ENCODE results near the gene PTPN5. TPM values are rescaled to one million over a fixed set of nuclear protein-coding genes. Genes with fewer than 3 reads are reported as not detected.

The PTPN5 gene
- total RNA-seq, 6 experiments from 2014 or later = not detected

DNA sequence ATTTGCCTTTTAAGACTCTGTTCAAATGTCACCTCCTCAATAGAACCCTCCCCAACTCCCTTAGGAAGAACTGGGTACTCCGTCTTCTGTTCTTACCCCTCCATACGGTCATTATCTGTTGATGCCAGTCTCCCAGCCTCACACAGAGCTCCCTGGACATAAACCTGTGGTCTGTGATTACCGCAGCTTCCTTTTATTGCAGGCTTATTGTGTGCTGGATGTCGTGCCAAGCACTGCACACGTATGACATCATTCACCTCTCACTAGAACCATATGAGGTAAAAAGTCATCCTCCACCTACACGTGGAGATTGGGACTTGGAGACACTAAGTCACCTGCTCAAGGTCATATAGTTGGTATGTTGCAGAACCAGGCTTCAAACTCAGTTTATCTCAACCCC, 15.3 kb downstream of the PTPN5 start:
- Mint-ChIP-seq H3K4me3 (no peak overlapping the region), H3K27ac (no peak overlapping the region), H3K36me3 (ENCODE audit: low read depth) (no peaks in the 10 kb centered on the region), H3K27me3 (ENCODE audit: insufficient read depth) (peaks cover 23% of the 10 kb centered on the region), H3K9me3 (peaks cover 3% of the 10 kb centered on the region; the same call in 1 of the 2 replicates), H3K4me1 (ENCODE audit: low read depth) (peaks cover 11% of the 10 kb centered on the region)
- TF ChIP-seq CTCF (IDR thresholded peaks at IDR 0.05) = no peak
- DNase-seq = no peak

- H3K36me3 Mint-ChIP-seq (ENCODE audit: low read depth) = no peaks in the 10 kb centered on the region
- DNase-seq = peak; percentile 32
- H3K27ac Mint-ChIP-seq = no peak overlapping the region
- no peak overlapping the region for H3K4me3 Mint-ChIP-seq
- H3K27me3 Mint-ChIP-seq (ENCODE audit: insufficient read depth) = peaks cover 23% of the 10 kb centered on the region
- TF ChIP-seq CTCF (IDR thresholded peaks at IDR 0.05) = peak; percentile 90
- peaks cover 14% of the 10 kb centered on the region for H3K4me1 Mint-ChIP-seq (ENCODE audit: low read depth)
- peaks cover 3% of the 10 kb centered on the region; the same call in 1 of the 2 replicates for H3K9me3 Mint-ChIP-seq
Observed at GRCh38 chr11:18775492-18776292, 15.9 kb downstream of the PTPN5 start.

- Mint-ChIP-seq H3K4me3 (no peak overlapping the region), H3K36me3 (ENCODE audit: low read depth) (no peaks in the 10 kb centered on the region), H3K9me3 (peaks cover 3% of the 10 kb centered on the region; the same call in 1 of the 2 replicates), H3K4me1 (ENCODE audit: low read depth) (peaks cover 14% of the 10 kb centered on the region), H3K27ac (no peak overlapping the region; the same call in 1 of the 2 replicates), H3K27me3 (ENCODE audit: insufficient read depth) (peaks cover 20% of the 10 kb centered on the region)
- TF ChIP-seq CTCF (IDR thresholded peaks at IDR 0.05) = no peak
- no peak for DNase-seq
Observed at GRCh38 chr11:18774801-18775200, 16.8 kb downstream of the PTPN5 start.

GRCh38 chr11:18773681-18774080, 17.9 kb downstream of the PTPN5 start:
- no peak overlapping the region for H3K27ac Mint-ChIP-seq
- peaks cover 3% of the 10 kb centered on the region; the same call in 1 of the 2 replicates for H3K9me3 Mint-ChIP-seq
- no peaks in the 10 kb centered on the region for H3K36me3 Mint-ChIP-seq (ENCODE audit: low read depth)
- peaks cover 20% of the 10 kb centered on the region for H3K27me3 Mint-ChIP-seq (ENCODE audit: insufficient read depth)
- DNase-seq = no peak
- no peak overlapping the region for H3K4me3 Mint-ChIP-seq
- peaks cover 16% of the 10 kb centered on the region for H3K4me1 Mint-ChIP-seq (ENCODE audit: low read depth)
- no peak for TF ChIP-seq CTCF (IDR thresholded peaks at IDR 0.05)

DNA sequence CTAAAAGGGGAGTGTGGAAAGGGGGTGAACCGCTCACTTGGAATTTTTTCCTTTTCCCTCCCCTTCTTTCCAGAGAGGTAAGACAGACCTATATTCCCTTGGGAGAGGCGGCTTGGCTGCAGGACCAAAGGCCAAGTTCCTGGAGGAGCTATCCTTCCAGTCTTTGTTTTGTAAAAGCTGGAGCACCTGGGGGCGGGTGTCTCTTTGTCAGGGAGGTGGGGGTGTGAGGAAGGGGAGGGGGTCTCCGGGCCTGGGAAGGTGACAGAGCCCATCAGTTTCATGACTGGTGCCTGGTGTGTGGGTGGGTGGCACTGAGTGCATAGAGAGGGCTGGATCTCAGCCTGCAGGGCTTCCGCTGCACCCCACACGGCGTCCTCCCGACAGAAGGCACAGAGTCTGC, 18.5 kb downstream of the PTPN5 start:
- Mint-ChIP-seq H3K4me3 (no peak overlapping the region), H3K4me1 (ENCODE audit: low read depth) (peaks cover 22% of the 10 kb centered on the region), H3K9me3 (peaks cover 3% of the 10 kb centered on the region; the same call in 1 of the 2 replicates), H3K27ac (no peak overlapping the region), H3K36me3 (ENCODE audit: low read depth) (no peaks in the 10 kb centered on the region), H3K27me3 (ENCODE audit: insufficient read depth) (peaks cover 20% of the 10 kb centered on the region)
- TF ChIP-seq CTCF (IDR thresholded peaks at IDR 0.05) = no peak
- no peak for DNase-seq
